Heart right ventricle (tissue), 16 donors: ENCODE measurements around the gene SCARB1. TPM values are rescaled to one million over a fixed set of nuclear protein-coding genes. Genes with fewer than 3 reads are reported as not detected.

Experiments
- ATAC-seq, 8 donors: fragments of 200-7000 bp; cut with Tn5 transposase; one replicate each; pipeline ENCODE4 v1.9.1; 2020; ENCODE audit warnings: mild to moderate bottlenecking in 8 of 8, moderate library complexity in 8 of 8, moderate number of reproducible peaks in 1 of 8
- DNase-seq, 2 donors: peaks; one replicate each; pipeline ENCODE4 v3.0.0-alpha.2; 2020
- H3K27ac ChIP-seq, 10 donors: fragments of 200-600 bp; sonication (generic) in 2 of 10; one replicate each; pipeline versions ENCODE4 v1.5.0 to v1.8.0; 2020 to 2022; ENCODE audit warnings: mild to moderate bottlenecking in 3 of 10
- H3K27me3 ChIP-seq, 7 donors: fragments of 200-600 bp; one replicate each; pipeline ENCODE4 v1.8.0; 2021 to 2022; ENCODE audit warnings: mild to moderate bottlenecking in 2 of 7
- H3K36me3 ChIP-seq, 9 donors: fragments of 200-600 bp; sonication (generic) in 1 of 9; one replicate each; pipeline versions ENCODE4 v1.5.0 to v1.8.0; 2020 to 2022; ENCODE audit warnings: mild to moderate bottlenecking in 2 of 9
- H3K4me1 ChIP-seq, 9 donors: fragments of 200-600 bp; sonication (generic) in 1 of 9; one replicate each; pipeline versions ENCODE4 v1.5.0 to v1.8.0; 2020 to 2022; ENCODE audit warnings: mild to moderate bottlenecking in 4 of 9
- H3K4me3 ChIP-seq, 10 donors: fragments of 200-600 bp; sonication (generic) in 2 of 10; one replicate each; pipeline versions ENCODE4 v1.5.0 to v1.8.0; 2020 to 2022; ENCODE audit warnings: mild to moderate bottlenecking in 7 of 10, moderate library complexity in 2 of 10
- H3K9me3 ChIP-seq, 11 donors: fragments of 200-600 bp in 10 of 11; sonication (generic) in 2 of 11; one replicate each; pipeline versions ENCODE4 v1.5.0 to v1.8.0; 2013 to 2022; ENCODE audit warnings: mild to moderate bottlenecking in 2 of 11, control low read depth in 1 of 11, moderate library complexity in 1 of 11
- WGBS, 2 donors: extraction: QIAGEN DNeasy Blood & Tissue Kit; methylation state at CpG; one replicate each; pipeline ENCODE4 v1.1.7; 2013; ENCODE audit warnings: inconsistent platforms in 1 of 2; 5-methylcytosine and 5-hydroxymethylcytosine counted together
- intact Hi-C, 10 donors: fragments of 100-400 bp; cut with DNase I; formaldehyde crosslinking; loops; one replicate each; pipeline versions ENCODE4 v1.11.1 to v1.14.2; 2022
- polyA plus RNA-seq, 2 donors: library from polyadenylated mRNA; stranded (reverse); fragments of 200-250 nt; gene quantifications; one replicate each; pipeline ENCODE4 v1.2.3, GENCODE V29; 2013
- total RNA-seq, 10 donors: library from RNA; stranded (reverse); fragmentation: NEBNext Ultra II Directional in 3 of 10; extraction: Animal tissue kit (Norgen Biotek cat#: 25700) in 3 of 10; gene quantifications; one replicate each; pipeline versions ENCODE4 v1.2.1 to v1.2.4, GENCODE V29; 2021 to 2023
- TF ChIP-seq, protein P1 (sequence below), 9 donors: fragments of 200-600 bp; sonication (generic) in 2 of 9; IDR thresholded peaks; one replicate each; pipeline versions ENCODE4 v1.5.0 to v1.8.0; 2021 to 2022; ENCODE audit warnings: antibody characterized with exemption in 9 of 9, mild to moderate bottlenecking in 5 of 9, moderate library complexity in 1 of 9
- donor health status: Arrhythmogenic right ventricular cardiomyopathy.
- donor health status: ischemic (EF 13 %, LVEDD 7.1; RV severe dilation, severe dysfunction).
- donor health status: healthy with polysubstance abuse.
- donor health status: DM: no; HTN: yes; CAD: no.
- donor health status: DM: no; HTN: no; CAD: no.
- donor health status: ischemic (EF 25% LVEDD 6.9; RV normal size, moderate dysfunction).
- donor health status: ischemic (EF 25% LVEDD 5.7; RV mildly dilated, moderate dysfunction).
- donor health status: healthy.
- donor health status: DM: yes; HTN: yes; CAD: no.
- donor health status: Ischemic cardiomyopathy.
- donor health status: ischemic (EF 35%, LVEDD 5.7; RV mildly dilated, moderate dysfunction).
- donor health status: nonischemic (EF 11% LVEDD 7.7; RV severe dilation, severe dysfunction).
- donor health status: DM: yes; HTN: yes; CAD: no.
- donor health status: PGD.
- donor health status: ischemic (EF 29% LVEDD 5.4; RV normal size, mild dysfunction).
- donor health status: nonischemic (EF 23%, LVEDD 6.1; RV moderate dilation, normal function).

Gene SCARB1
- total and polyA plus RNA-seq, 12 donors, result 7.7 to 19.9 (median 11.5) TPM

DNA sequence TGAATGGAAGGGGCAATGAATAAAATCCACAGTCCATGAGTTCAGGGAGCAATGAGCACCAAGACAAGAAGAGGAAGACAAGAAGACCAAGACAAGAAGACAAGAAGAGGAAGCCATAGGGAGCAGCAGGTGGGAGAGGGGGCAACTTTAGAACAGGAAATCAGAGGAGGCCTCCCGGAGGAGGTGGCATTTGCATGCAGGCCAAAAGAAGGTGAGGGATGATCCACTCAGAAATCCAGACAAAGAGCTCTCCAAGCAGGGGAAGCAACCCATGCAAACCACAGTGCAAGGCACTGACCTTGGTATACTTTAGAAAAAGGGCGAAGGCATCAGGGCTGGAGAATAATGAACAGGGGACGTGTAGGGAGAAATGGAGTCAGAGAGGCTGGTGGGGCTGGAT is 58.6 kb downstream of the SCARB1 start:
- Histone ChIP-seq H3K9me3 (no peaks in the 10 kb centered on the region), H3K27me3 (no peaks in the 10 kb centered on the region), H3K27ac (no peak overlapping the region), H3K4me3 (no peak overlapping the region), H3K36me3 (peaks cover 0 to 51% (median 0%) of the 10 kb centered on the region in 9 donors), H3K4me1 (peaks cover 0 to 7% (median 0%) of the 10 kb centered on the region in 9 donors)
- intact Hi-C loops, result no loop called here
- ATAC-seq, result no peak
- 95 to 98% methylated on average over 3 of the region's 3 CpGs for WGBS, 2 donors
- TF ChIP-seq, protein P1, sequence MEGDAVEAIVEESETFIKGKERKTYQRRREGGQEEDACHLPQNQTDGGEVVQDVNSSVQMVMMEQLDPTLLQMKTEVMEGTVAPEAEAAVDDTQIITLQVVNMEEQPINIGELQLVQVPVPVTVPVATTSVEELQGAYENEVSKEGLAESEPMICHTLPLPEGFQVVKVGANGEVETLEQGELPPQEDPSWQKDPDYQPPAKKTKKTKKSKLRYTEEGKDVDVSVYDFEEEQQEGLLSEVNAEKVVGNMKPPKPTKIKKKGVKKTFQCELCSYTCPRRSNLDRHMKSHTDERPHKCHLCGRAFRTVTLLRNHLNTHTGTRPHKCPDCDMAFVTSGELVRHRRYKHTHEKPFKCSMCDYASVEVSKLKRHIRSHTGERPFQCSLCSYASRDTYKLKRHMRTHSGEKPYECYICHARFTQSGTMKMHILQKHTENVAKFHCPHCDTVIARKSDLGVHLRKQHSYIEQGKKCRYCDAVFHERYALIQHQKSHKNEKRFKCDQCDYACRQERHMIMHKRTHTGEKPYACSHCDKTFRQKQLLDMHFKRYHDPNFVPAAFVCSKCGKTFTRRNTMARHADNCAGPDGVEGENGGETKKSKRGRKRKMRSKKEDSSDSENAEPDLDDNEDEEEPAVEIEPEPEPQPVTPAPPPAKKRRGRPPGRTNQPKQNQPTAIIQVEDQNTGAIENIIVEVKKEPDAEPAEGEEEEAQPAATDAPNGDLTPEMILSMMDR (IDR thresholded peaks at IDR 0.05), result no peak
- no peak for DNase-seq

DNA sequence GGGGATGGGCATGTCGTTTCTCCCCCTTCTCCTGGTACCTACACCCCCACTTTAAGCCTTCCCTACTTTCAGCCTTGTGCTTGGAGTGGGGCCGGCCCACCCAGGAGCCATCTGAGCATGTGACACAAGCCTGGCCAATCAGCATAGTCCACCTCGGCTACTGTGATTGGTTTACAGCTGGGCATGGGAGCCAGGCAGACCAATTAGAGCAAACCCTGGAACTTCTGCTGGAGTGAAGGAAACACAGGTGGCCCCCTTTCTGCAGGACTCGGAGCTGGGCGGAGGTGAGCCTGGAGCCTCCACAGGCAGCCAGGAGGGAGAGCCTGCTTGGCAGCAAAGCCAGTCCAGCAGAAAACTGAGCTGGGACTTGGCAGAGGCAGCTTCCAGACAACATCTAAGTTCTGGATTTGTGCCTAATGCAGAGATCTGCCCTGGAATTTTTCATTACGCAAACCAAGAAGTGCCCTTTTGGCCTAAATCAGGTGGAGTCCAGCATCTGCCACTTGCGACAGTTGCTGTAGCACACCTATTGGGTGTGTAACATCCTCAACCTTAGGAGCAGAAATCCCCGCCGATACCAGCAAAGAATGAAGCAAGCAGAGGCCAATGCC is 59.5 kb downstream of the SCARB1 start:
- DNase-seq, result no peak
- peaks cover 0 to 7% (median 0%) of the 10 kb centered on the region in 9 donors for H3K4me1 ChIP-seq
- TF ChIP-seq, protein P1 (IDR thresholded peaks at IDR 0.05), result no peak
- H3K36me3 ChIP-seq, result peaks cover 0 to 58% (median 0%) of the 10 kb centered on the region in 9 donors
- 72 to 74% methylated on average over 9 of the region's 9 CpGs for WGBS, 2 donors
- peak in 7 of 8 donors; percentile 18 to 67 (median 60) for ATAC-seq
- peak overlapping the region in 2 of 10 donors; percentile 1 to 10 for H3K27ac ChIP-seq
- no peak overlapping the region for H3K4me3 ChIP-seq
- intact Hi-C loops, result no loop called here
- H3K27me3 ChIP-seq, result no peaks in the 10 kb centered on the region
- H3K9me3 ChIP-seq, result no peaks in the 10 kb centered on the region

DNA sequence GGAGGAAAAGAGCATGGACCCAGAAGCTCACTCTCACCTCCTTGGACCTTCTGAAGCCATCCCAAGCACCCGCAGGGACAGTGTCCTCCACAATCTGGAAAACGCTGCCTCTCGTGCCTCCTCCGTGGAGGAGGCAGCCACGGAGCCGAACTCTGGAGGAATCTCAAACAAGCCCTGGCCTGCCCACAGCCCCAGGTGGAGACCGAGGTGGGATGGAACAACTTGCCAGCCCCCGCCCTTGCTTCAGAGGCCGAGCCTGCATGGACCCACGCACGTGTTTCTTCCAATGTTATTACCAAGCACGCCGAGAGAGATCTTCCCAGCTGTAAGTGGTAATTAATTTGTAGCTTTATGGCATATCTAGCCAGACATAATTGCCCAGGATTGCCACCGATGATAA is 61.3 kb downstream of the SCARB1 start:
- ATAC-seq (no peak), DNase-seq (no peak)
- TF ChIP-seq, protein P1 (IDR thresholded peaks at IDR 0.05), result no peak
- intact Hi-C loops, result no loop called here
- Histone ChIP-seq H3K36me3 (peaks cover 0 to 71% (median 0%) of the 10 kb centered on the region in 9 donors), H3K9me3 (no peaks in the 10 kb centered on the region), H3K27me3 (no peaks in the 10 kb centered on the region), H3K4me1 (peaks cover 0 to 7% (median 0%) of the 10 kb centered on the region in 9 donors), H3K4me3 (no peak overlapping the region), H3K27ac (no peak overlapping the region)
- WGBS, 2 donors, result 95 to 97% methylated on average over 14 of the region's 14 CpGs

DNA sequence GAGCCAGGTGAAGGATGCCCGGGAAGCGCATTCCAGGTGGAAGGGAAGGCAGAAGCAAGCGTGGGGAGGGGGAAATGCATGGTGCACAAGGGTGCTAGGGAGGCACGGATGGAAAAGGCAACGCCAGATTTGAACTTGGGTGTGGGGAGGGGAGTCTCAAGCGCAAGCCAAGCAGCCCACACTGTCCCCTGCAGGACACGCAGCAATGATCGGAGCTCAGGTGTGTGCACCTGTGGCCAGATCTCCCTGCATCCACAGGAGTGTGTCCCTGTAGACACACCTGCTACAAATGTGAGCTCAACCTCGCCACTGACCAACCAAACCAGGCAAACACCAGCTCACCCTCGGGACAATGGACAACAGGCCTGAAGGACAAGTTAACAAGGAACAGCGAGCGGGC is 63.2 kb downstream of the SCARB1 start:
- H3K4me1 ChIP-seq, result peaks cover 0 to 11% (median 0%) of the 10 kb centered on the region in 9 donors
- no peak overlapping the region for H3K27ac ChIP-seq
- H3K36me3 ChIP-seq, result peaks cover 0 to 68% (median 0%) of the 10 kb centered on the region in 9 donors
- ATAC-seq, result no peak
- no peaks in the 10 kb centered on the region for H3K27me3 ChIP-seq
- H3K4me3 ChIP-seq, result no peak overlapping the region
- no peak for DNase-seq
- whole genome bisulfite sequencing, 2 donors, result 96 to 98% methylated on average over 12 of the region's 12 CpGs
- intact Hi-C loops, result no loop called here
- TF ChIP-seq, protein P1 (IDR thresholded peaks at IDR 0.05), result no peak
- H3K9me3 ChIP-seq, result no peaks in the 10 kb centered on the region
